ENCODE data around the gene NRXN3. TPM values are rescaled to one million over a fixed set of nuclear protein-coding genes. Genes with fewer than 3 reads are reported as not detected.

Gene NRXN3
- total and polyA plus RNA-seq, 2 experiments from 2014 or later = 1.0 to 1.8 TPM

GRCh38 chr14:79586416-79586815 is 1416.2 kb downstream of the NRXN3 start:
- Histone ChIP-seq H3K27ac (ENCODE audit: low read depth) (no peak overlapping the region), H3K4me2 (no peak overlapping the region), H3K4me3 (no peak overlapping the region), H3F3A (replicated peaks; ENCODE audit: low read depth) (no peaks in the 10 kb centered on the region), H2AFZ (no peak overlapping the region), H3K27me3 (ENCODE audit: insufficient read depth) (no peaks in the 10 kb centered on the region), H3K4me1 (ENCODE audit: insufficient read depth) (0 out of 2 replicates have a peak, but pooled peaks cover 10% of the 10 kb centered on the region), H3K79me2 (replicated peaks; ENCODE audit: insufficient read depth) (no peaks in the 10 kb centered on the region), H3K36me3 (ENCODE audit: insufficient read depth) (no peaks in the 10 kb centered on the region), H3K9me2 (ENCODE audit: insufficient read depth) (no peaks in the 10 kb centered on the region), H4K20me1 (replicated peaks; ENCODE audit: insufficient read depth) (no peaks in the 10 kb centered on the region)
- Mint-ChIP-seq H3K27ac (no peak overlapping the region), H3K9me3 (peaks cover 16% of the 10 kb centered on the region), H3K27me3 (ENCODE audit: insufficient read depth, low read depth, poor library complexity) (peaks cover 4% of the 10 kb centered on the region), H3K36me3 (ENCODE audit: low read depth) (peaks cover 17% of the 10 kb centered on the region), H3K4me1 (peaks cover 17% of the 10 kb centered on the region), H3K4me3 (no peak overlapping the region)
- no peak for ATAC-seq
- TF ChIP-seq ZNF462 (CRISPR knock-in tag; IDR thresholded peaks at IDR 0.05) = no peak
- no peak for TF ChIP-seq REST (IDR thresholded peaks at IDR 0.05; ENCODE audit: unreplicated experiment)
- no peak for TF ChIP-seq CTCF (conservative IDR thresholded peaks at IDR 0.05; ENCODE audit: low read depth in 2 of 2)
- TF ChIP-seq JUNB (IDR thresholded peaks at IDR 0.05; ENCODE audit: unreplicated experiment) = no peak
- no peak for TF ChIP-seq CREB1 (CRISPR knock-in tag; IDR thresholded peaks at IDR 0.05; ENCODE audit: low read depth)
- TF ChIP-seq STAT1 (IDR thresholded peaks at IDR 0.05; ENCODE audit: unreplicated experiment) = no peak
- TF ChIP-seq ZNF114 (CRISPR knock-in tag; IDR thresholded peaks at IDR 0.05) = no peak
- no peak for DNase-seq (ENCODE audit: low spot score)

Data from GM23338 (cell line).